Lower lobe of right lung (tissue), 2 donors: ENCODE data around the gene TCF15. TPM values are rescaled to one million over a fixed set of nuclear protein-coding genes. Genes with fewer than 3 reads are reported as not detected.

Source experiments
- ATAC-seq, 2 donors: fragments of 200-7000 bp; cut with Tn5 transposase; one replicate each; pipeline ENCODE4 v1.9.1; 2020 to 2022; ENCODE audit warnings: mild to moderate bottlenecking in 2 of 2, moderate library complexity in 2 of 2
- DNase-seq: peaks from one replicate; pipeline ENCODE4 v3.0.0-alpha.2; 2020
- H3K27ac ChIP-seq: fragments of 200-600 bp; one replicate; pipeline ENCODE4 v1.8.0; 2022
- H3K27me3 ChIP-seq: fragments of 200-600 bp; one replicate; pipeline ENCODE4 v1.8.0; 2022; ENCODE audit warnings: low read depth
- H3K36me3 ChIP-seq: fragments of 200-600 bp; one replicate; pipeline ENCODE4 v1.8.0; 2022; ENCODE audit warnings: mild to moderate bottlenecking
- H3K4me1 ChIP-seq: fragments of 200-600 bp; one replicate; pipeline ENCODE4 v1.8.0; 2022
- H3K4me3 ChIP-seq: fragments of 200-600 bp; one replicate; pipeline ENCODE4 v1.8.0; 2022; ENCODE audit warnings: mild to moderate bottlenecking
- H3K9me3 ChIP-seq: fragments of 200-600 bp; one replicate; pipeline ENCODE4 v1.8.0; 2022
- CTCF ChIP-seq: fragments of 200-600 bp; IDR thresholded peaks from one replicate; pipeline ENCODE4 v1.8.0; 2022; ENCODE audit warnings: antibody characterized with exemption, mild to moderate bottlenecking
- intact Hi-C: fragments of 100-400 bp; cut with DNase I; formaldehyde crosslinking; loops from one replicate; pipeline ENCODE4 v1.11.0; 2022
- total RNA-seq: library from RNA; stranded (reverse); fragmentation: NEBNext Ultra II Directional; extraction: Animal tissue kit (Norgen Biotek cat#: 25700); gene quantifications from one replicate; pipeline ENCODE4 v1.2.1, GENCODE V29; 2021
- donor health status: DM: no; HTN: yes; CAD: no; lungs with severe emphysema.

The TCF15 gene
- total RNA-seq, 1 donor from 2014 or later = 0.65 TPM

GRCh38 chr20:608970-609369 lies 1.1 kb downstream of the TCF15 start:
- H3K4me1 ChIP-seq = peaks cover 16% of the 10 kb centered on the region
- no peak for TF ChIP-seq CTCF
- H3K4me3 ChIP-seq = no peak overlapping the region
- H3K36me3 ChIP-seq = no peaks in the 10 kb centered on the region
- ATAC-seq = no peak
- peaks cover 56% of the 10 kb centered on the region for H3K27me3 ChIP-seq
- H3K9me3 ChIP-seq = no peaks in the 10 kb centered on the region
- DNase-seq = no peak
- H3K27ac ChIP-seq = no peak overlapping the region
- intact Hi-C loops = no loop called here

- H3K36me3 ChIP-seq = no peaks in the 10 kb centered on the region
- H3K4me1 ChIP-seq = peaks cover 16% of the 10 kb centered on the region
- intact Hi-C loops = no loop called here
- H3K9me3 ChIP-seq = no peaks in the 10 kb centered on the region
- no peak overlapping the region for H3K27ac ChIP-seq
- TF ChIP-seq CTCF = no peak
- ATAC-seq (no peak), DNase-seq (peak; percentile 20)
- H3K27me3 ChIP-seq = peaks cover 50% of the 10 kb centered on the region
- no peak overlapping the region for H3K4me3 ChIP-seq
These were observed 2.6 kb downstream of the TCF15 start for GRCh38 chr20:607476-607875.

- peaks cover 29% of the 10 kb centered on the region for H3K27me3 ChIP-seq
- no peak overlapping the region for H3K4me3 ChIP-seq
- DNase-seq (no peak), ATAC-seq (no peak)
- no peaks in the 10 kb centered on the region for H3K9me3 ChIP-seq
- no peak overlapping the region for H3K27ac ChIP-seq
- TF ChIP-seq CTCF = no peak
- intact Hi-C loops = no loop called here
- H3K4me1 ChIP-seq = peaks cover under 1% of the 10 kb centered on the region
- H3K36me3 ChIP-seq = no peaks in the 10 kb centered on the region
These were observed 4.9 kb downstream of the TCF15 start for GRCh38 chr20:605237-605636.

- DNase-seq (peak; percentile 9), ATAC-seq (no peak)
- H3K9me3 ChIP-seq = no peaks in the 10 kb centered on the region
- no peak for TF ChIP-seq CTCF
- no peak overlapping the region for H3K27ac ChIP-seq
- H3K4me3 ChIP-seq = no peak overlapping the region
- H3K27me3 ChIP-seq = peaks cover 13% of the 10 kb centered on the region
- H3K36me3 ChIP-seq = no peaks in the 10 kb centered on the region
- H3K4me1 ChIP-seq = no peaks in the 10 kb centered on the region
- intact Hi-C loops = no loop called here
These were observed 6.9 kb downstream of the TCF15 start for GRCh38 chr20:603116-603640.

- Histone ChIP-seq H3K4me3 (no peak overlapping the region), H3K4me1 (no peaks in the 10 kb centered on the region), H3K9me3 (no peaks in the 10 kb centered on the region), H3K27me3 (peaks cover 7% of the 10 kb centered on the region), H3K36me3 (no peaks in the 10 kb centered on the region), H3K27ac (peak overlapping the region; percentile 14)
- intact Hi-C loops = no loop called here
- ATAC-seq = no peak
- TF ChIP-seq CTCF = no peak
- peak; percentile 39 for DNase-seq
These were observed 7.8 kb downstream of the TCF15 start for GRCh38 chr20:602111-602970.
